H9 (cell line): ENCODE results near the gene COPB2. TPM values are rescaled to one million over a fixed set of nuclear protein-coding genes. Genes with fewer than 3 reads are reported as not detected.

Source experiments
- DNase-seq: peaks from one replicate; pipeline ENCODE4 v3.0.0-alpha.2; 2017
- H2AFZ ChIP-seq: one replicate; pipeline ENCODE4 v1.6.1; 2013; ENCODE audit warnings: mild to moderate bottlenecking, low read length, control low read depth, moderate library complexity
- H2AK5ac ChIP-seq: 2 replicates; pipeline ENCODE4 v1.6.1; 2013; ENCODE audit warnings: low read length, control low read depth, mixed read lengths; ENCODE audit not compliant: insufficient read length
- H2BK120ac ChIP-seq: one replicate; pipeline ENCODE4 v1.6.1; 2013; ENCODE audit warnings: low read depth, mild to moderate bottlenecking, low read length, control low read depth, inconsistent platforms; ENCODE audit not compliant: poor library complexity, severe bottlenecking
- H2BK12ac ChIP-seq: 2 replicates; pipeline ENCODE4 v1.6.1; 2013; ENCODE audit warnings: low read length, control low read depth, mixed read lengths, low read depth; ENCODE audit not compliant: insufficient read length
- H2BK15ac ChIP-seq: 2 replicates; pipeline ENCODE4 v1.6.1; 2013; ENCODE audit warnings: low read depth, low read length, control low read depth
- H2BK20ac ChIP-seq: one replicate; pipeline ENCODE4 v1.6.1; 2013; ENCODE audit warnings: low read depth, mild to moderate bottlenecking, low read length, control low read depth, inconsistent platforms; ENCODE audit not compliant: poor library complexity, severe bottlenecking
- H2BK5ac ChIP-seq: 2 replicates; pipeline ENCODE4 v1.6.1; 2013; ENCODE audit warnings: low read length, control low read depth, mixed read lengths; ENCODE audit not compliant: insufficient read length
- H3K14ac ChIP-seq: 2 replicates; pipeline ENCODE4 v1.6.1; 2013; ENCODE audit warnings: low read length, control low read depth; ENCODE audit not compliant: insufficient read depth
- H3K18ac ChIP-seq: 2 replicates; pipeline ENCODE4 v1.6.1; 2013; ENCODE audit warnings: low read depth, mild to moderate bottlenecking, mixed read lengths, low read length, control low read depth; ENCODE audit not compliant: insufficient read length
- H3K23ac ChIP-seq: 2 replicates; pipeline ENCODE4 v1.6.1; 2013; ENCODE audit warnings: low read length, control low read depth, mixed read lengths, low read depth; ENCODE audit not compliant: insufficient read length
- H3K23me2 ChIP-seq: 2 replicates; pipeline ENCODE4 v1.6.1; 2013; ENCODE audit warnings: low read depth, mild to moderate bottlenecking, mixed read lengths, low read length, control low read depth; ENCODE audit not compliant: insufficient read length, poor library complexity, severe bottlenecking
- H3K27ac ChIP-seq: 2 replicates; pipeline ENCODE4 v1.5.1; 2013; ENCODE audit warnings: low read length, control low read depth, mixed read lengths, low read depth; ENCODE audit not compliant: insufficient read length
- H3K27me3 ChIP-seq: 2 replicates; pipeline ENCODE4 v1.6.1; 2013; ENCODE audit warnings: low read length, control low read depth, inconsistent platforms; ENCODE audit not compliant: insufficient read depth
- H3K4ac ChIP-seq: 2 replicates; pipeline ENCODE4 v1.6.1; 2013; ENCODE audit warnings: low read depth, mild to moderate bottlenecking, control low read depth, inconsistent platforms, low read length, moderate library complexity
- H3K4me1 ChIP-seq: 2 replicates; pipeline ENCODE4 v1.6.1; 2013; ENCODE audit warnings: low read length, control low read depth, inconsistent platforms; ENCODE audit not compliant: insufficient read depth
- H3K4me2 ChIP-seq: 2 replicates; pipeline ENCODE4 v1.6.1; 2013; ENCODE audit warnings: low read length, control low read depth, mixed read lengths; ENCODE audit not compliant: insufficient read length, insufficient read depth
- H3K56ac ChIP-seq: 2 replicates; pipeline ENCODE4 v1.6.1; 2013; ENCODE audit warnings: low read depth, mild to moderate bottlenecking, mixed read lengths, low read length, control low read depth; ENCODE audit not compliant: insufficient read length
- H3K79me1 ChIP-seq: 2 replicates; pipeline ENCODE4 v1.6.1; 2013; ENCODE audit warnings: low read depth, mild to moderate bottlenecking, moderate library complexity, low read length, control low read depth, inconsistent platforms; ENCODE audit not compliant: insufficient read depth, poor library complexity, severe bottlenecking
- H3K79me2 ChIP-seq: 2 replicates; pipeline ENCODE4 v1.6.1; 2013; ENCODE audit warnings: low read length, control low read depth, inconsistent platforms; ENCODE audit not compliant: insufficient read depth
- H3K9ac ChIP-seq: 2 replicates; pipeline ENCODE4 v1.6.1; 2013; ENCODE audit warnings: low read length, control low read depth, mixed read lengths; ENCODE audit not compliant: insufficient read length; ENCODE audit errors: extremely low read depth
- H3K9me3 ChIP-seq: one replicate; pipeline ENCODE4 v1.6.1; 2013; ENCODE audit warnings: low read depth, low read length, inconsistent platforms; ENCODE audit not compliant: control insufficient read depth
- H3T11ph ChIP-seq: one replicate; pipeline ENCODE4 v1.6.1; 2013; ENCODE audit warnings: mild to moderate bottlenecking, low read length, control low read depth, inconsistent platforms
- H4K20me1 ChIP-seq: one replicate; pipeline ENCODE4 v1.6.1; 2013; ENCODE audit not compliant: control insufficient read depth, insufficient read length, insufficient read depth
- H4K5ac ChIP-seq: 2 replicates; pipeline ENCODE4 v1.6.1; 2013; ENCODE audit warnings: low read depth, mild to moderate bottlenecking, mixed read lengths, low read length, control low read depth; ENCODE audit not compliant: insufficient read length
- H4K8ac ChIP-seq: replicated peaks from 2 replicates; pipeline ENCODE4 v1.6.1; 2013; ENCODE audit warnings: low read length, control low read depth, mixed read lengths, low read depth; ENCODE audit not compliant: insufficient read length
- H4K91ac ChIP-seq: 2 replicates; pipeline ENCODE4 v1.6.1; 2013; ENCODE audit warnings: low read depth, mild to moderate bottlenecking, moderate library complexity, mixed read lengths, low read length, control low read depth; ENCODE audit not compliant: insufficient read length
- H3K27ac Mint-ChIP-seq, 3 experiments: 2 replicates in 2 of 3; 3 replicates in 1 of 3; pipeline ENCODE4 v1.8.0; 2020 to 2021; ENCODE audit warnings: mixed read lengths in 3 of 3, mild to moderate bottlenecking in 1 of 3, moderate library complexity in 1 of 3
- H3K27me3 Mint-ChIP-seq: 2 replicates; pipeline ENCODE4 v1.8.0; 2021; ENCODE audit warnings: low read depth, mild to moderate bottlenecking, moderate library complexity, mixed read lengths
- H3K36me3 Mint-ChIP-seq, 3 experiments: 2 replicates in 2 of 3; 3 replicates in 1 of 3; pipeline ENCODE4 v1.8.0; 2020 to 2021; ENCODE audit warnings: low read depth in 3 of 3, mixed read lengths in 3 of 3; ENCODE audit not compliant: insufficient read depth in 1 of 3
- H3K4me1 Mint-ChIP-seq, 2 experiments: 2 replicates each; pipeline ENCODE4 v1.8.0; 2020; ENCODE audit warnings: mixed read lengths in 2 of 2
- H3K4me3 Mint-ChIP-seq, 2 experiments: 2 replicates in 1 of 2; 3 replicates in 1 of 2; pipeline ENCODE4 v1.8.0; 2020 to 2021; ENCODE audit warnings: mild to moderate bottlenecking in 2 of 2, mixed read lengths in 2 of 2, moderate library complexity in 1 of 2
- H3K9me3 Mint-ChIP-seq, 2 experiments: 2 replicates in 1 of 2; 3 replicates in 1 of 2; pipeline ENCODE4 v1.8.0; 2020; ENCODE audit warnings: mild to moderate bottlenecking in 2 of 2, mixed read lengths in 2 of 2, moderate library complexity in 1 of 2
- CTCF ChIP-seq: fragments of 200-600 bp; sonication (generic); conservative IDR thresholded peaks from 3 replicates; pipeline ENCODE4 v1.8.0; 2021; ENCODE audit warnings: antibody characterized with exemption, mild to moderate bottlenecking
- WGBS: extraction: QIAGEN DNeasy Blood & Tissue Kit; methylation state at CpG from one replicate; pipeline ENCODE4 v1.1.7; 2013; ENCODE audit warnings: missing lambda C conversion rate, low lambda C conversion rate, mixed read lengths; ENCODE audit not compliant: insufficient read length; ENCODE audit errors: extremely low coverage; 5-methylcytosine and 5-hydroxymethylcytosine counted together
- total RNA-seq: library from RNA; stranded (reverse); gene quantifications from 2 replicates; pipeline ENCODE4 v1.2.1, GENCODE V29; 2021

The COPB2 gene
- total RNA-seq, 1 experiment from 2014 or later = 121 TPM

- Histone ChIP-seq H4K8ac (no peak overlapping the region), H3K14ac (no peak overlapping the region), H3K23ac (no peak overlapping the region), H3K4me2 (no peak overlapping the region), H2BK20ac (no peak overlapping the region), H3K9ac (no peak overlapping the region), H3T11ph (no peak overlapping the region), H3K23me2 (no peaks in the 10 kb centered on the region), H2BK5ac (no peak overlapping the region), H2AK5ac (no peak overlapping the region), H3K4ac (no peak overlapping the region), H4K5ac (no peak overlapping the region), H3K79me2 (no peaks in the 10 kb centered on the region), H3K4me1 (no peaks in the 10 kb centered on the region), H2BK12ac (no peak overlapping the region), H3K27ac (no peak overlapping the region), H4K91ac (no peak overlapping the region), H2BK120ac (no peak overlapping the region), H3K18ac (no peak overlapping the region), H3K56ac (no peak overlapping the region), H3K9me3 (no peaks in the 10 kb centered on the region), H3K79me1 (no peaks in the 10 kb centered on the region), H2AFZ (no peak overlapping the region), H2BK15ac (no peak overlapping the region), H3K27me3 (no peaks in the 10 kb centered on the region; the same call in 1 of the 2 replicates), H4K20me1 (no peaks in the 10 kb centered on the region)
- no peak for DNase-seq
- Mint-ChIP-seq H3K9me3 (no peaks in the 10 kb centered on the region; a peak in 1 of 5 replicates), H3K27me3 (peaks cover 61% of the 10 kb centered on the region), H3K4me1 (peaks cover 3 to 4% of the 10 kb centered on the region in 2 experiments; a peak in 3 of 4 replicates), H3K36me3 (no peaks in the 10 kb centered on the region), H3K4me3 (no peak overlapping the region), H3K27ac (no peak overlapping the region)
- TF ChIP-seq CTCF = no peak
- WGBS = no CpG with 5 or more reads among the region's 5 CpGs
Observed at GRCh38 chr3:139327231-139327630, 62.2 kb downstream of the COPB2 start.
